H1 (cell line): ENCODE data around the gene TNRC6B.

ENCODE experiments used
- EZH2 ChIP-seq: fragments of 200-600 bp; sonication (generic); IDR thresholded peaks from 2 replicates; pipeline ENCODE4 v1.7.1; 2012; ENCODE audit warnings: low read depth, mild to moderate bottlenecking, moderate library complexity, low read length, inconsistent platforms; ENCODE audit not compliant: severe bottlenecking
- HDAC2 ChIP-seq, 2 experiments: fragments of 300-600 bp in 1 of 2; sonication (generic) in 1 of 2; IDR thresholded peaks; 2 replicates each; pipeline ENCODE4 v1.6.1; 2011 to 2012; ENCODE audit warnings: low read depth in 2 of 2, low read length in 2 of 2, mild to moderate bottlenecking in 2 of 2, moderate library complexity in 2 of 2, borderline replicate concordance in 1 of 2, inconsistent platforms in 1 of 2
- USF2 ChIP-seq: IDR thresholded peaks from 2 replicates; pipeline ENCODE4 v1.6.1; 2011; ENCODE audit warnings: low read length, improper control_type of control experiment

GRCh38 chr22:40256516-40256915 is 78.8 kb downstream of the TNRC6B start:
- TF ChIP-seq HDAC2 (IDR thresholded peaks at IDR 0.05; ENCODE audit: borderline replicate concordance in 1 of 2, low read depth in 2 of 2, low read length in 2 of 2): no peak
- no peak for TF ChIP-seq USF2
- TF ChIP-seq EZH2: no peak
